ENCODE measurements around the gene DRGX. TPM values are rescaled to one million over a fixed set of nuclear protein-coding genes. Genes with fewer than 3 reads are reported as not detected.

DRGX gene
- total and polyA plus RNA-seq, 2 donors (not counting 3 experiments of a cell fraction or from before 2014, with no cell fraction given): not detected

GRCh38 chr10:49348593-49348992, 47.3 kb downstream of the DRGX start:
- H3K4me1 ChIP-seq (ENCODE audit: control insufficient read depth, extremely low read depth, insufficient read depth, low read length): no peaks in the 10 kb centered on the region
- intact Hi-C loops (cut with micrococcal nuclease) (no loop called here), dilution Hi-C loops (cut with MboI; ENCODE audit: extremely low pct_ligation_motif_present, low sequenced_read_pairs) (no loop called here)
- ChIA-PET CTCF (no interaction called here), POLR2A (no interaction called here)
- no peaks in the 10 kb centered on the region for H3K9me1 ChIP-seq (replicated peaks; ENCODE audit: control insufficient read depth, extremely low read depth, insufficient read depth, low read length)
- no peak overlapping the region for H3K4me2 ChIP-seq (ENCODE audit: insufficient read depth, low read length)
- DNase-seq (ENCODE audit: low read depth, low spot score) (no peak), FAIRE-seq (no peak)
- no peaks in the 10 kb centered on the region for H3K79me2 ChIP-seq (ENCODE audit: control insufficient read depth, insufficient read depth, low read length)
- no peak overlapping the region for H2AFZ ChIP-seq (ENCODE audit: low read depth, low read length)
- H3K27me3 ChIP-seq (ENCODE audit: control insufficient read depth in 2 of 2, insufficient read depth in 2 of 2, low read length in 2 of 2): no peaks in the 10 kb centered on the region
- H3K36me3 ChIP-seq (ENCODE audit: control insufficient read depth in 2 of 2, extremely low read depth in 1 of 2, insufficient read depth in 2 of 2, low read length in 2 of 2): no peaks in the 10 kb centered on the region
- no peak for TF ChIP-seq POLR2A (IDR thresholded peaks at IDR 0.05; ENCODE audit: low read depth, low read length)
- no peak for TF ChIP-seq POLR2AphosphoS5 (IDR thresholded peaks at IDR 0.05; ENCODE audit: insufficient read depth, low read depth, low read length)
- no peak for TF ChIP-seq EZH2 (IDR thresholded peaks at IDR 0.05; ENCODE audit: borderline replicate concordance, low read depth, low read length, severe bottlenecking)
- TF ChIP-seq MYC (IDR thresholded peaks at IDR 0.05; ENCODE audit: low read depth, low read length): no peak
- no peak for TF ChIP-seq JUN (IDR thresholded peaks at IDR 0.05; ENCODE audit: borderline replicate concordance, insufficient read depth, insufficient read length, low read depth)
- no peak for TF ChIP-seq GATA2 (IDR thresholded peaks at IDR 0.05; ENCODE audit: insufficient read depth, insufficient read length, low read depth, low read length)
- TF ChIP-seq FOS (IDR thresholded peaks at IDR 0.05; ENCODE audit: borderline replicate concordance, insufficient read depth, low read length): no peak
- TF ChIP-seq, protein P1, sequence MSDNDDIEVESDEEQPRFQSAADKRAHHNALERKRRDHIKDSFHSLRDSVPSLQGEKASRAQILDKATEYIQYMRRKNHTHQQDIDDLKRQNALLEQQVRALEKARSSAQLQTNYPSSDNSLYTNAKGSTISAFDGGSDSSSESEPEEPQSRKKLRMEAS (IDR thresholded peaks at IDR 0.05; ENCODE audit: insufficient read depth, insufficient read length): no peak
- TF ChIP-seq CTCF (IDR thresholded peaks at IDR 0.05; ENCODE audit: extremely low read depth in 1 of 2, insufficient read depth in 1 of 2, low read depth in 1 of 2, low read length in 2 of 2): no peak
- no peak overlapping the region for H3K4me3 ChIP-seq (replicated peaks in 1 of 3; ENCODE audit: insufficient read depth in 1 of 3, low read depth in 1 of 3, low read length in 3 of 3)
- H4K20me1 ChIP-seq (replicated peaks; ENCODE audit: control insufficient read depth, extremely low read depth, insufficient read depth, low read length): no peaks in the 10 kb centered on the region
- H3K9me3 ChIP-seq (replicated peaks; ENCODE audit: control insufficient read depth, insufficient read depth, low read length): no peaks in the 10 kb centered on the region
- H3K9ac ChIP-seq (replicated peaks; ENCODE audit: extremely low read depth, insufficient read depth, low read length): no peak overlapping the region
- no peak overlapping the region for H3K27ac ChIP-seq (ENCODE audit: insufficient read depth, low read depth, low read length)
- BruUV-seq (replicated peaks): no TSS peak

All from endothelial cell of umbilical vein (primary cell).